HL-60/S4 (cell line): ENCODE data around the gene MAGI3.

Experiments used
- in situ Hi-C: fragments of 300-500 bp; cut with MboI; formaldehyde crosslinking; loops from 2 replicates; pipeline ENCODE4 v1.14.3; 2022; ENCODE audit warnings: low sequenced_read_pairs

MAGI3 gene

GRCh38 chr1:113389953-113390834 is at the start of gene MAGI3:
MAGI3 (plus strand) TSS chr1:113390515; CDS start chr1:113391034, 519 bp downstream.
- in situ Hi-C loops = no loop called here

- in situ Hi-C loops = no loop called here
These were observed 36.7 kb upstream of the MAGI3 start for GRCh38 chr1:113353580-113353979.

GRCh38 chr1:113363935-113364334 is 26.4 kb upstream of the MAGI3 start:
- in situ Hi-C loops = no loop called here

GRCh38 chr1:113369040-113369439 is 21.3 kb upstream of the MAGI3 start:
- in situ Hi-C loops = no loop called here

- in situ Hi-C loops = no loop called here
These were observed 20.6 kb upstream of the MAGI3 start for GRCh38 chr1:113369699-113370098.

GRCh38 chr1:113370868-113371267 is 19.4 kb upstream of the MAGI3 start:
- in situ Hi-C loops = no loop called here

GRCh38 chr1:113372546-113372945 is 17.8 kb upstream of the MAGI3 start:
- in situ Hi-C loops = no loop called here

- in situ Hi-C loops = no loop called here
These were observed 16.7 kb upstream of the MAGI3 start for GRCh38 chr1:113373644-113374043.

GRCh38 chr1:113375878-113376277 is 14.4 kb upstream of the MAGI3 start:
- in situ Hi-C loops = no loop called here

GRCh38 chr1:113380075-113380474 is 10.2 kb upstream of the MAGI3 start:
- in situ Hi-C loops = no loop called here

GRCh38 chr1:113388017-113388620 is 2.2 kb upstream of the MAGI3 start:
- in situ Hi-C loops = no loop called here

- in situ Hi-C loops = no loop called here
These were observed 1.5 kb upstream of the MAGI3 start for GRCh38 chr1:113388621-113389358.

GRCh38 chr1:113389359-113389952 is 859 bp upstream of the MAGI3 start:
- in situ Hi-C loops = no loop called here

- in situ Hi-C loops = no loop called here
These were observed 745 bp downstream of the MAGI3 start for GRCh38 chr1:113390871-113391648.

- in situ Hi-C loops = no loop called here
These were observed 1.4 kb downstream of the MAGI3 start for GRCh38 chr1:113391649-113392271.

GRCh38 chr1:113392541-113393128 is 2.3 kb downstream of the MAGI3 start:
- in situ Hi-C loops = no loop called here

- in situ Hi-C loops = no loop called here
These were observed 3.9 kb downstream of the MAGI3 start for GRCh38 chr1:113394043-113394862.

- in situ Hi-C loops = no loop called here
These were observed 4.5 kb downstream of the MAGI3 start for GRCh38 chr1:113394863-113395259.

- in situ Hi-C loops = no loop called here
These were observed 5.8 kb downstream of the MAGI3 start for GRCh38 chr1:113396102-113396501.
